K562 (cell line): Measurements from ENCODE around the gene PTPRF. TPM values are rescaled to one million over a fixed set of nuclear protein-coding genes. Genes with fewer than 3 reads are reported as not detected.

Experiments
- ADNP ChIP-seq: fragments of 200-800 bp; sonication (Bioruptor generic); IDR thresholded peaks from 2 replicates; pipeline ENCODE4 v1.6.1; 2016; ENCODE audit warnings: missing genetic modification characterization, missing compliant biosample characterization
- BRD9 ChIP-seq: fragments of 450-650 bp; IDR thresholded peaks from 2 replicates; pipeline ENCODE4 v1.6.1; 2018; ENCODE audit warnings: low read depth; ENCODE audit not compliant: partially characterized antibody
- COPS2 ChIP-seq: fragments of 450-650 bp; conservative IDR thresholded peaks from 2 replicates; pipeline ENCODE4 v1.6.1; 2016; ENCODE audit warnings: mild to moderate bottlenecking, moderate library complexity
- FOXJ3 ChIP-seq: sonication (generic); formaldehyde crosslinking; IDR thresholded peaks from 2 replicates; pipeline ENCODE4 v1.4.0; 2020; ENCODE audit warnings: mild to moderate bottlenecking, missing genetic modification reagents
- HDAC6 ChIP-seq: IDR thresholded peaks from 2 replicates; pipeline ENCODE4 v1.6.1; 2012; ENCODE audit warnings: low read depth, mild to moderate bottlenecking, control low read depth, inconsistent platforms, low read length, moderate library complexity
- IFI16 ChIP-seq: fragments of 250-450 bp; sonication (Bioruptor Pico); IDR thresholded peaks from 2 replicates; pipeline ENCODE4 v2.1.2; 2022; ENCODE audit warnings: mild to moderate bottlenecking, inconsistent platforms
- KDM2B ChIP-seq: fragments of 250-450 bp; sonication (Bioruptor Pico); IDR thresholded peaks from 2 replicates; pipeline ENCODE4 v1.8.0; 2021; ENCODE audit warnings: mild to moderate bottlenecking, moderate library complexity
- KLF6 ChIP-seq: fragments of 250-450 bp; sonication (Bioruptor Pico); IDR thresholded peaks from 2 replicates; pipeline ENCODE4 v1.4.0; 2020; ENCODE audit warnings: mild to moderate bottlenecking, moderate library complexity, borderline replicate concordance
- MCM7 ChIP-seq, 2 experiments: fragments of 450-650 bp; IDR thresholded peaks; 2 replicates each; pipeline ENCODE4 v1.6.1; 2016 to 2018
- MEF2D ChIP-seq: conservative IDR thresholded peaks from 2 replicates; pipeline ENCODE4 v1.6.1; 2016; ENCODE audit warnings: low read depth, missing genetic modification characterization, missing compliant biosample characterization
- MXI1 ChIP-seq: IDR thresholded peaks from 2 replicates; pipeline ENCODE4 v1.6.1; 2011; ENCODE audit warnings: low read depth, mild to moderate bottlenecking, improper control_type of control experiment, low read length
- SETDB1 ChIP-seq: IDR thresholded peaks from one replicate; pipeline ENCODE4 v1.6.1; 2012; ENCODE audit warnings: low read length, control low read depth, inconsistent platforms
- SP2 ChIP-seq: IDR thresholded peaks from 2 replicates; pipeline ENCODE4 v1.6.1; 2011; ENCODE audit warnings: mild to moderate bottlenecking, low read depth, low read length, moderate library complexity; ENCODE audit not compliant: poor library complexity, severe bottlenecking; ENCODE audit errors: extremely low read depth
- XRCC3 ChIP-seq: fragments of 450-650 bp; IDR thresholded peaks from 2 replicates; pipeline ENCODE4 v1.6.1; 2017; ENCODE audit warnings: mild to moderate bottlenecking, moderate library complexity
- polyA plus RNA-seq, 8 experiments: library from polyadenylated mRNA; depleted of rRNA in 4 of 8; stranded (reverse) in 5 of 8; unstranded in 3 of 8; fragments of >200 nt; fragmentation: Nextera tagmentation in 2 of 8; fragmentation: Illumina TruSeq in 1 of 8; extraction: Ambion mirVana in 2 of 8; extraction: Trizol in 1 of 8; gene quantifications; 2 replicates each; pipeline versions ENCODE4 v1.2.1 to v1.2.3, GENCODE V29; 2011 to 2014; ENCODE audit warnings: inconsistent platforms in 1 of 8, missing spikeins in 1 of 8
- total RNA-seq, 7 experiments: library from RNA; depleted of rRNA in 6 of 7; stranded (reverse); fragments of >200 nt in 6 of 7; fragmentation: Illumina TruSeq in 2 of 7; extraction: Trizol in 2 of 7; gene quantifications; 2 replicates each; pipeline versions ENCODE4 v1.2.1 to v1.2.3, GENCODE V29; 2011 to 2021; ENCODE audit warnings: low replicate concordance in 1 of 7
- TF ChIP-seq, protein P1 (sequence below): fragments of 450-650 bp; formaldehyde crosslinking; IDR thresholded peaks from 2 replicates; pipeline ENCODE4 v1.4.0; 2022; ENCODE audit warnings: missing genetic modification characterization
- TF ChIP-seq, protein P2 (sequence below): sonication (generic); formaldehyde crosslinking; IDR thresholded peaks from 2 replicates; pipeline ENCODE4 v1.9.0; 2022; ENCODE audit warnings: mild to moderate bottlenecking, missing genetic modification reagents
- TF ChIP-seq, protein P3 (sequence below): fragments of 450-650 bp; IDR thresholded peaks from 2 replicates; pipeline ENCODE4 v1.6.1; 2018; ENCODE audit not compliant: partially characterized antibody
- TF ChIP-seq, protein P4 (sequence below): sonication (generic); formaldehyde crosslinking; IDR thresholded peaks from 2 replicates; pipeline ENCODE4 v1.8.0; 2022; ENCODE audit warnings: mild to moderate bottlenecking, low read depth, missing genetic modification reagents
- TF ChIP-seq, protein P5 (sequence below): fragments of 250-450 bp; sonication (Bioruptor Pico); IDR thresholded peaks from 2 replicates; pipeline ENCODE4 v1.5.0; 2020; ENCODE audit warnings: mild to moderate bottlenecking, borderline replicate concordance

Gene PTPRF
- total and polyA plus RNA-seq, 9 of the 15 experiments (the other 6 are each of a cell fraction or from before 2014, with no cell fraction given) = 0.13 to 4.3 (median 1.1) TPM

DNA sequence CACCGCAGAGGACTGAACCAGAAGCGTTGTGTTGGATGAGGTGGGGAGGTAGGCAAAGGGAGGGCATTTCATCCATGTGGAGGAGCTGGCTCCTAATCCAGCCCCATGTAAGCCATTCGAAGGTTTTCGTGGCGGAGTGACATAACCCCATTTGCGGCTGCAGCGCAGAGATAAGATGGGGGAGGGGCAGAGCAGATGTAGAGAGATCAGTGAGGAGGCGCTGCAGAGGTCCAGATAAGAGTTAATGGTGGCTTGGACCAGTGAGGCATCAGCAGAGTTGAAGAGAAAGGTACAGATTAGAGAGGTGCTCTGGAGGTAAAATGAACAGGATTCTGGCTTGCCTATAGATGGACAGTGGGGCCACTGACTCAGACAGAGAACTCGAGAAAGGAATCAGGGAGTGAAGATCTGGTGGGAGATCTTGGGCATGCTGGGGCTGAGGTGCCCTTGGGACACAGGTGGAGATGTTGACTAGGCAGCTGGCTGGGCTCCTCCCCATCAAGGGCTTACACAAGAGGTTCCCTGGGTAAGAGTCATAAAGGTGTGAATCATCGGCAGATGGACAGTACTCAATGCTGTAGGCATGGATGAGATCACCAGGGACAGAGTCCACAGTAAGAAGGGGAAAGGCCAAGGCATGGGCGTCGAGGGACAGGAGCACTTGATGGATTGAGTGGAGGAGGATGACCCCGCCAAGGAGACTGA is 7.8 kb upstream of the PTPRF start (continued):
- TF ChIP-seq, protein P1, sequence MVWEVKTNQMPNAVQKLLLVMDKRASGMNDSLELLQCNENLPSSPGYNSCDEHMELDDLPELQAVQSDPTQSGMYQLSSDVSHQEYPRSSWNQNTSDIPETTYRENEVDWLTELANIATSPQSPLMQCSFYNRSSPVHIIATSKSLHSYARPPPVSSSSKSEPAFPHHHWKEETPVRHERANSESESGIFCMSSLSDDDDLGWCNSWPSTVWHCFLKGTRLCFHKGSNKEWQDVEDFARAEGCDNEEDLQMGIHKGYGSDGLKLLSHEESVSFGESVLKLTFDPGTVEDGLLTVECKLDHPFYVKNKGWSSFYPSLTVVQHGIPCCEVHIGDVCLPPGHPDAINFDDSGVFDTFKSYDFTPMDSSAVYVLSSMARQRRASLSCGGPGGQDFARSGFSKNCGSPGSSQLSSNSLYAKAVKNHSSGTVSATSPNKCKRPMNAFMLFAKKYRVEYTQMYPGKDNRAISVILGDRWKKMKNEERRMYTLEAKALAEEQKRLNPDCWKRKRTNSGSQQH (CRISPR knock-in tag) = peak; percentile 93; the same call in 1 of the 2 replicates
- TF ChIP-seq FOXJ3 (CRISPR knock-in tag) (no peak), HDAC6 (no peak), BRD9 (peak; percentile 95), KLF6 (CRISPR knock-in tag) (peak; percentile 91; the same call in 1 of the 2 replicates), SETDB1 (peak; percentile 17), COPS2 (no peak), ADNP (tag) (0 out of 2 replicates have a peak, but pooled peaks have one; percentile 15), XRCC3 (no peak), MXI1 (peak; percentile 90), SP2 (no peak), MEF2D (tag) (peak; percentile 94), IFI16 (CRISPR knock-in tag) (no peak), MCM7 (IDR thresholded peaks at IDR 0.05) (peak in 1 of 2 experiments; percentile 87; a peak in 1 of 4 replicates), KDM2B (peak; percentile 92)
- TF ChIP-seq, protein P2, sequence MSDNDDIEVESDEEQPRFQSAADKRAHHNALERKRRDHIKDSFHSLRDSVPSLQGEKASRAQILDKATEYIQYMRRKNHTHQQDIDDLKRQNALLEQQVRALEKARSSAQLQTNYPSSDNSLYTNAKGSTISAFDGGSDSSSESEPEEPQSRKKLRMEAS (CRISPR knock-in tag) = peak; percentile 84
- TF ChIP-seq, protein P3, sequence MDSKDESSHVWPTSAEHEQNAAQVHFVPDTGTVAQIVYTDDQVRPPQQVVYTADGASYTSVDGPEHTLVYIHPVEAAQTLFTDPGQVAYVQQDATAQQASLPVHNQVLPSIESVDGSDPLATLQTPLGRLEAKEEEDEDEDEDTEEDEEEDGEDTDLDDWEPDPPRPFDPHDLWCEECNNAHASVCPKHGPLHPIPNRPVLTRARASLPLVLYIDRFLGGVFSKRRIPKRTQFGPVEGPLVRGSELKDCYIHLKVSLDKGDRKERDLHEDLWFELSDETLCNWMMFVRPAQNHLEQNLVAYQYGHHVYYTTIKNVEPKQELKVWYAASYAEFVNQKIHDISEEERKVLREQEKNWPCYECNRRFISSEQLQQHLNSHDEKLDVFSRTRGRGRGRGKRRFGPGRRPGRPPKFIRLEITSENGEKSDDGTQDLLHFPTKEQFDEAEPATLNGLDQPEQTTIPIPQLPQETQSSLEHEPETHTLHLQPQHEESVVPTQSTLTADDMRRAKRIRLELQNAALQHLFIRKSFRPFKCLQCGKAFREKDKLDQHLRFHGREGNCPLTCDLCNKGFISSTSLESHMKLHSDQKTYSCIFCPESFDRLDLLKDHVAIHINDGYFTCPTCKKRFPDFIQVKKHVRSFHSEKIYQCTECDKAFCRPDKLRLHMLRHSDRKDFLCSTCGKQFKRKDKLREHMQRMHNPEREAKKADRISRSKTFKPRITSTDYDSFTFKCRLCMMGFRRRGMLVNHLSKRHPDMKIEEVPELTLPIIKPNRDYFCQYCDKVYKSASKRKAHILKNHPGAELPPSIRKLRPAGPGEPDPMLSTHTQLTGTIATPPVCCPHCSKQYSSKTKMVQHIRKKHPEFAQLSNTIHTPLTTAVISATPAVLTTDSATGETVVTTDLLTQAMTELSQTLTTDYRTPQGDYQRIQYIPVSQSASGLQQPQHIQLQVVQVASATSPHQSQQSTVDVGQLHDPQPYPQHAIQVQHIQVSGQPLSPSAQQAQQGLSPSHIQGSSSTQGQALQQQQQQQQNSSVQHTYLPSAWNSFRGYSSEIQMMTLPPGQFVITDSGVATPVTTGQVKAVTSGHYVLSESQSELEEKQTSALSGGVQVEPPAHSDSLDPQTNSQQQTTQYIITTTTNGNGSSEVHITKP = peak; percentile 80
- TF ChIP-seq, protein P4, sequence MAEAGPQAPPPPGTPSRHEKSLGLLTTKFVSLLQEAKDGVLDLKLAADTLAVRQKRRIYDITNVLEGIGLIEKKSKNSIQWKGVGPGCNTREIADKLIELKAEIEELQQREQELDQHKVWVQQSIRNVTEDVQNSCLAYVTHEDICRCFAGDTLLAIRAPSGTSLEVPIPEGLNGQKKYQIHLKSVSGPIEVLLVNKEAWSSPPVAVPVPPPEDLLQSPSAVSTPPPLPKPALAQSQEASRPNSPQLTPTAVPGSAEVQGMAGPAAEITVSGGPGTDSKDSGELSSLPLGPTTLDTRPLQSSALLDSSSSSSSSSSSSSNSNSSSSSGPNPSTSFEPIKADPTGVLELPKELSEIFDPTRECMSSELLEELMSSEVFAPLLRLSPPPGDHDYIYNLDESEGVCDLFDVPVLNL (CRISPR knock-in tag) = no peak
- TF ChIP-seq, protein P5, sequence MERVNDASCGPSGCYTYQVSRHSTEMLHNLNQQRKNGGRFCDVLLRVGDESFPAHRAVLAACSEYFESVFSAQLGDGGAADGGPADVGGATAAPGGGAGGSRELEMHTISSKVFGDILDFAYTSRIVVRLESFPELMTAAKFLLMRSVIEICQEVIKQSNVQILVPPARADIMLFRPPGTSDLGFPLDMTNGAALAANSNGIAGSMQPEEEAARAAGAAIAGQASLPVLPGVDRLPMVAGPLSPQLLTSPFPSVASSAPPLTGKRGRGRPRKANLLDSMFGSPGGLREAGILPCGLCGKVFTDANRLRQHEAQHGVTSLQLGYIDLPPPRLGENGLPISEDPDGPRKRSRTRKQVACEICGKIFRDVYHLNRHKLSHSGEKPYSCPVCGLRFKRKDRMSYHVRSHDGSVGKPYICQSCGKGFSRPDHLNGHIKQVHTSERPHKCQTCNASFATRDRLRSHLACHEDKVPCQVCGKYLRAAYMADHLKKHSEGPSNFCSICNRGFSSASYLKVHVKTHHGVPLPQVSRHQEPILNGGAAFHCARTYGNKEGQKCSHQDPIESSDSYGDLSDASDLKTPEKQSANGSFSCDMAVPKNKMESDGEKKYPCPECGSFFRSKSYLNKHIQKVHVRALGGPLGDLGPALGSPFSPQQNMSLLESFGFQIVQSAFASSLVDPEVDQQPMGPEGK (CRISPR knock-in tag) = no peak
